Astrocyte (in vitro differentiated cells and primary cell): ENCODE results near the gene ROR2. TPM values are rescaled to one million over a fixed set of nuclear protein-coding genes. Genes with fewer than 3 reads are reported as not detected.

ENCODE experiments used
- DNase-seq: peaks from one replicate; pipeline ENCODE4 v3.0.0-alpha.2; 2010; ENCODE audit warnings: low read depth
- FAIRE-seq: peaks from 2 replicates; lab custom pipeline; 2011; peaks lifted over from hg19 to GRCh38; lab: Jason Lieb, UNC
- H2AFZ ChIP-seq: 2 replicates; pipeline ENCODE4 v1.6.0; 2012; ENCODE audit warnings: low read depth, low read length, inconsistent platforms
- H3K27ac ChIP-seq: 2 replicates; pipeline ENCODE4 v1.5.1; 2011; ENCODE audit warnings: low read depth, low read length, inconsistent platforms
- H3K27me3 ChIP-seq: 2 replicates; pipeline ENCODE4 v1.6.0; 2011; ENCODE audit warnings: low read length, inconsistent platforms; ENCODE audit not compliant: insufficient read depth
- H3K36me3 ChIP-seq: 2 replicates; pipeline ENCODE4 v1.5.1; 2011; ENCODE audit warnings: low read length, inconsistent platforms; ENCODE audit not compliant: insufficient read depth
- H3K4me1 ChIP-seq: 2 replicates; pipeline ENCODE4 v1.5.1; 2011; ENCODE audit warnings: low read length, inconsistent platforms; ENCODE audit not compliant: insufficient read depth
- H3K4me2 ChIP-seq: 2 replicates; pipeline ENCODE4 v1.6.0; 2012; ENCODE audit warnings: low read length, inconsistent platforms
- H3K4me3 ChIP-seq: 2 replicates; pipeline ENCODE4 v1.5.1; 2011; ENCODE audit warnings: low read depth, mild to moderate bottlenecking, low read length, inconsistent platforms; ENCODE audit not compliant: insufficient read depth
- H3K79me2 ChIP-seq: 2 replicates; pipeline ENCODE4 v1.6.0; 2012; ENCODE audit warnings: mild to moderate bottlenecking, low read length, inconsistent platforms; ENCODE audit not compliant: insufficient read depth
- H3K9ac ChIP-seq: 2 replicates; pipeline ENCODE4 v1.6.0; 2012; ENCODE audit warnings: mild to moderate bottlenecking, low read length, inconsistent platforms
- H3K9me3 ChIP-seq: 2 replicates; pipeline ENCODE4 v1.5.1; 2012; ENCODE audit warnings: low read depth, mild to moderate bottlenecking, low read length, inconsistent platforms; ENCODE audit not compliant: insufficient read depth
- H4K20me1 ChIP-seq: 2 replicates; pipeline ENCODE4 v1.6.0; 2012; ENCODE audit warnings: low read length, inconsistent platforms; ENCODE audit not compliant: insufficient read depth
- H3K27ac Mint-ChIP-seq: one replicate; pipeline ENCODE4 v1.8.0; 2021; ENCODE audit warnings: mild to moderate bottlenecking, mixed read lengths; ENCODE audit not compliant: unreplicated experiment
- H3K27me3 Mint-ChIP-seq: one replicate; pipeline ENCODE4 v1.8.0; 2021; ENCODE audit warnings: low read depth, mixed read lengths; ENCODE audit not compliant: unreplicated experiment
- H3K36me3 Mint-ChIP-seq: one replicate; pipeline ENCODE4 v1.8.0; 2021; ENCODE audit warnings: low read depth, mixed read lengths; ENCODE audit not compliant: unreplicated experiment
- H3K4me1 Mint-ChIP-seq: one replicate; pipeline ENCODE4 v1.8.0; 2021; ENCODE audit warnings: low read depth, mixed read lengths; ENCODE audit not compliant: unreplicated experiment
- H3K4me3 Mint-ChIP-seq: one replicate; pipeline ENCODE4 v1.8.0; 2021; ENCODE audit warnings: mild to moderate bottlenecking, moderate library complexity, mixed read lengths; ENCODE audit not compliant: unreplicated experiment
- H3K9me3 Mint-ChIP-seq: one replicate; pipeline ENCODE4 v1.8.0; 2021; ENCODE audit warnings: mild to moderate bottlenecking, mixed read lengths; ENCODE audit not compliant: unreplicated experiment
- CTCF ChIP-seq: IDR thresholded peaks from 2 replicates; pipeline ENCODE4 v1.5.1; 2011; ENCODE audit warnings: low read depth, mild to moderate bottlenecking, inconsistent platforms, low read length, moderate library complexity; ENCODE audit not compliant: insufficient read depth
- EZH2 ChIP-seq: IDR thresholded peaks from 2 replicates; pipeline ENCODE4 v1.6.1; 2012; ENCODE audit warnings: mild to moderate bottlenecking, low read length, inconsistent platforms; ENCODE audit not compliant: insufficient read depth
- total RNA-seq: library from RNA; stranded (reverse); gene quantifications from 2 replicates; pipeline ENCODE4 v1.2.1, GENCODE V29; 2021

The ROR2 gene
- total RNA-seq, 1 donor from 2014 or later: 4.9 TPM

DNA sequence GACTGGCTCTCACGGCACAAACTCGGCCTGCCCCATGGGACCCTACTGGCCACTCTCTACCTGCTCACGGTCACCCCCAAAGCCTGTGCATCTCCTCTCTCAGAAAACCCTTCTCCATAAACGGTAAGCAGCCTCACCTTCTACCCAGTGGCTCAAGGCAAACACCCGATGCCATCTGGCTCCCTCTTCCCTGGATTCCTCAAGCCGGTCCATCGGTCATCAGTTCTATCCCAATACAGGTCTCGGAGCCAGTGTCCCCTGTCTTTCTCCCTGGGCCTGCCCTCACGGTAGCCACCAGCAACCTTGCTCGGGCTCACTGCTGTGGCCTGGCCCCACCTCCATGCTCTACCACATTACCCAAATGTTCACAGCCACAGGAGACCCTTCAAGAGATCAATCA, 134.1 kb downstream of the ROR2 start:
- Histone ChIP-seq H3K27me3 (peaks cover 25% of the 10 kb centered on the region), H4K20me1 (no peaks in the 10 kb centered on the region), H3K4me1 (peaks cover 11% of the 10 kb centered on the region), H3K9ac (no peak overlapping the region), H3K9me3 (no peaks in the 10 kb centered on the region), H3K4me2 (no peak overlapping the region), H3K36me3 (no peaks in the 10 kb centered on the region), H3K27ac (no peak overlapping the region), H3K79me2 (no peaks in the 10 kb centered on the region), H3K4me3 (no peak overlapping the region), H2AFZ (no peak overlapping the region)
- H3K36me3 Mint-ChIP-seq: no peaks in the 10 kb centered on the region
- H3K27ac Mint-ChIP-seq: no peak overlapping the region
- H3K9me3 Mint-ChIP-seq: no peaks in the 10 kb centered on the region
- DNase-seq (no peak), FAIRE-seq (no peak)
- no peaks in the 10 kb centered on the region for H3K27me3 Mint-ChIP-seq
- peaks cover 8% of the 10 kb centered on the region for H3K4me1 Mint-ChIP-seq
- TF ChIP-seq EZH2 (no peak), CTCF (no peak)
- no peak overlapping the region for H3K4me3 Mint-ChIP-seq

DNA sequence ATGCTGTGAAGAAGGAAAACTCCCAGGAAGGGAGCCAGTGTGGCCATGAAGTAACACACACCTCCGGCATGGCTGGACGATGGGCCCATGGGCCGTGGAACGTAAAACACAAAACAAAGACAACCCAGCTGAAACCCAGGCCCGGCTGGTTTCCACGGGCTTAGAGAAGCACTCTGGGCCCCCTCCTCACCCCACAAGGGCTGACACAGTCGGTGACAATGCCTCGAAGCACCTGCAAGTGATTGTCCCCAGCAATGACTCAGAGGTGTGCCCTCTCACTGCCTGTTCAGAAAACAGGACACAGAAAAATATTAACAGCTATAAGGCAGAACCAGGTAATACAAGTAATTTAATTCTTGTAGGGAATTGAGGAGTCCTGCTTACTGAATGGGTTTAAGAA, 135.3 kb downstream of the ROR2 start:
- peaks cover 8% of the 10 kb centered on the region for H3K4me1 Mint-ChIP-seq
- H3K27ac ChIP-seq: no peak overlapping the region

More for the DNA sequence above, 135.3 kb downstream of the ROR2 start:
- Histone ChIP-seq H3K36me3 (no peaks in the 10 kb centered on the region), H4K20me1 (no peaks in the 10 kb centered on the region), H3K9me3 (no peaks in the 10 kb centered on the region), H2AFZ (no peak overlapping the region), H3K9ac (no peak overlapping the region), H3K27me3 (peaks cover 20% of the 10 kb centered on the region), H3K4me3 (no peak overlapping the region), H3K79me2 (no peaks in the 10 kb centered on the region), H3K4me1 (peaks cover 12% of the 10 kb centered on the region), H3K4me2 (no peak overlapping the region)
- Mint-ChIP-seq H3K4me3 (no peak overlapping the region), H3K27me3 (peaks cover 2% of the 10 kb centered on the region), H3K9me3 (no peaks in the 10 kb centered on the region), H3K27ac (no peak overlapping the region), H3K36me3 (no peaks in the 10 kb centered on the region)
- FAIRE-seq (no peak), DNase-seq (no peak)
- TF ChIP-seq CTCF (no peak), EZH2 (no peak)
